ENCODE data around the gene FGF10.

Gene FGF10

GRCh38 chr5:44396312-44396711 lies 7.1 kb upstream of the FGF10 start:
- in situ Hi-C loops (cut with MboI; ENCODE audit: low pct_unique_long_range_greater_than_20kb, low sequenced_read_pairs, unreplicated experiment), result no loop called here
- TF ChIP-seq CTCF (IDR thresholded peaks at IDR 0.05; ENCODE audit: extremely low read depth, insufficient read depth, missing control alignments), result no peak
- no peak for DNase-seq (ENCODE audit: low spot score)

GRCh38 chr5:44390351-44390750 lies 1.1 kb upstream of the FGF10 start:
- no peak for TF ChIP-seq CTCF (IDR thresholded peaks at IDR 0.05; ENCODE audit: extremely low read depth, insufficient read depth, missing control alignments)
- in situ Hi-C loops (cut with MboI; ENCODE audit: low pct_unique_long_range_greater_than_20kb, low sequenced_read_pairs, unreplicated experiment), result no loop called here
- DNase-seq (ENCODE audit: low spot score), result no peak

GRCh38 chr5:44389823-44390143 lies 563 bp upstream of the FGF10 start:
- TF ChIP-seq CTCF (IDR thresholded peaks at IDR 0.05; ENCODE audit: extremely low read depth, insufficient read depth, missing control alignments), result no peak
- DNase-seq (ENCODE audit: low spot score), result no peak
- in situ Hi-C loops (cut with MboI; ENCODE audit: low pct_unique_long_range_greater_than_20kb, low sequenced_read_pairs, unreplicated experiment), result no loop called here

- DNase-seq (ENCODE audit: low spot score), result no peak
- no peak for TF ChIP-seq CTCF (IDR thresholded peaks at IDR 0.05; ENCODE audit: extremely low read depth, insufficient read depth, missing control alignments)
- in situ Hi-C loops (cut with MboI; ENCODE audit: low pct_unique_long_range_greater_than_20kb, low sequenced_read_pairs, unreplicated experiment), result no loop called here
Observed at GRCh38 chr5:44388321-44389089, 715 bp downstream of the FGF10 start.

GRCh38 chr5:44387921-44388320 lies 1.3 kb downstream of the FGF10 start:
- no peak for TF ChIP-seq CTCF (IDR thresholded peaks at IDR 0.05; ENCODE audit: extremely low read depth, insufficient read depth, missing control alignments)
- DNase-seq (ENCODE audit: low spot score), result no peak
- in situ Hi-C loops (cut with MboI; ENCODE audit: low pct_unique_long_range_greater_than_20kb, low sequenced_read_pairs, unreplicated experiment), result no loop called here

- no peak for TF ChIP-seq CTCF (IDR thresholded peaks at IDR 0.05; ENCODE audit: extremely low read depth, insufficient read depth, missing control alignments)
- in situ Hi-C loops (cut with MboI; ENCODE audit: low pct_unique_long_range_greater_than_20kb, low sequenced_read_pairs, unreplicated experiment), result no loop called here
- no peak for DNase-seq (ENCODE audit: low spot score)
Observed at GRCh38 chr5:44387406-44387805, 1.8 kb downstream of the FGF10 start.
